Panc1 (cell line): ENCODE measurements around the gene CYP4V2.

ENCODE experiments used
- CTCF ChIP-seq: fragments of 450-650 bp; IDR thresholded peaks from 2 replicates; pipeline ENCODE4 v1.5.1; 2017; ENCODE audit warnings: mild to moderate bottlenecking
- POLR2AphosphoS5 ChIP-seq: IDR thresholded peaks from 2 replicates; pipeline ENCODE4 v1.6.1; 2012; ENCODE audit warnings: mild to moderate bottlenecking, low read depth, low read length, moderate library complexity
- REST ChIP-seq, 2 experiments: IDR thresholded peaks; 2 replicates each; pipeline ENCODE4 v1.6.1; 2011 to 2012; ENCODE audit warnings: low read depth in 2 of 2, control low read depth in 1 of 2, low read length in 1 of 2, mild to moderate bottlenecking in 1 of 2, moderate library complexity in 1 of 2; ENCODE audit not compliant: insufficient read depth in 1 of 2
- TCF7L2 ChIP-seq: IDR thresholded peaks from 2 replicates; pipeline ENCODE4 v1.6.1; 2011; ENCODE audit warnings: mild to moderate bottlenecking, low read depth, low read length, inconsistent platforms

GRCh38 chr4:186202490-186203140, 11.2 kb downstream of the CYP4V2 start:
- no peak for TF ChIP-seq POLR2AphosphoS5
- TF ChIP-seq TCF7L2, result no peak
- no peak for TF ChIP-seq CTCF
- TF ChIP-seq REST (IDR thresholded peaks at IDR 0.05; ENCODE audit: insufficient read depth in 1 of 2, low read depth in 2 of 2, low read length in 1 of 2), result no peak
